NCI-H2227 (cell line): ENCODE results near the gene CAMTA1.
"Not testable (repeated sequence)": the region's sequence is repeated elsewhere in the genome, so short reads cannot be mapped to it uniquely, and the experiment has no call there.

ENCODE experiments used
- DNase-seq: peaks from one replicate; lab custom pipeline; 2025; ENCODE audit not compliant: unreplicated experiment; lab: John Stamatoyannopoulos, UW

Gene CAMTA1

DNA sequence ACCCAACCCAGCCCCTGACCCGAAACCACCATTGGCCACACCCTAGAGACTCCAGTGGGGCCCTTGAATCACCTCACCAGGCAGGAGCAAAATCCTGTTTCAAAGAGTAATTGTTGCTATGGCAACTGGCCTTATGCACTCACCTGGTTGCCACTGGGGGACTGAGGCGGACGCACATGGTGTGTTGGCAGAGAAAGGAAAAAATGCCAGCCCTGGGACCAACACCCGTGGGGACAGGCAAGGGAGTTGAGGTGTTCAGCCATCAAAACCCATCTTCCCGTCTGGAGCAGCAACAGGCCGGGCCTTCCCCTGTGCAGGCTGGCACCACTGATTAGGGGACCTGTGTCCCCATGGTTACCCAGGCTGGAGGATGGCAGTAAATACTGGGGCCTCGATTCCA is 590.1 kb downstream of the CAMTA1 start:
- DNase-seq = no peak

DNA sequence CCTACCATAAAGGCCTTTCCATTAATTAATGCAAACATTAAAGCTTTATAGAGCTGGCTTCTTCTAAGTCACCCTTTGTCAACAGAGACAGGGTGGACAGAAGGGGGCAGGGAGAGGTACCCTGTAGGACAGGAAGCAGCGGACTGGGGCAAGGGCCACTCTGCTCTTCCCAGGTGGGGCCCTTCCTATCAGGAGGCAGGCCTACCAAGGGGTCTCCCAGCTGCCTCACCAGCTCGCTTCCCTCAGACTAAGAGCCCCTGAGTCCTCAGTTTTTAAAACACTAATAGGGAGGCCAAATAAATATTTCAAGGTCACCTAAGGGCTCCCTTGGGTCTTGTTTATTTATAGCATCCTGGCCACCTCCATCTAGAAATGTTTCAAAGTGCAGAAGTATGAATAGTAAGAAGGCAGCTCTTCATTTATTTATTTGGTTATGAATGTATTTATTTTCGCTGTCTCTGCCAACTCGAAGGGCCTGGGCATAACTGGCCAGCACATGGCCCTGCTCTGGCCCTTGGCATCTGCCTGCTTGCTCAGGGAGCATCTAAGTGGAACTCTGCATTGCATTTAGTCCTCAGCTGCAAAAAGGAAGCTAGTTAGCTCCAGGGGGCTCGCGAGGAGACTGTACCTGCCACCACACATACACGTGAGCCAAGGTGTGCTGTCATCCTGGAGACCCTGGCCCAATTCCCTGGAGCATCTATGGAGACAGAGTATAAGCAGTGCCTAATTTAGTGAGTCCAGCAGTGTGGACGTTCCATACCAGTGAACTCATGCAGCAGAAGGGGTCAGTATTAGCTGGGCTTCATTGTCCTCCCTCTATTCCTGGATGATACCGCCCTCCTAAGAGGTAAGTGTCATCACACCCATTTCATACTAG is 590.8 kb downstream of the CAMTA1 start:
- no peak for DNase-seq

DNA sequence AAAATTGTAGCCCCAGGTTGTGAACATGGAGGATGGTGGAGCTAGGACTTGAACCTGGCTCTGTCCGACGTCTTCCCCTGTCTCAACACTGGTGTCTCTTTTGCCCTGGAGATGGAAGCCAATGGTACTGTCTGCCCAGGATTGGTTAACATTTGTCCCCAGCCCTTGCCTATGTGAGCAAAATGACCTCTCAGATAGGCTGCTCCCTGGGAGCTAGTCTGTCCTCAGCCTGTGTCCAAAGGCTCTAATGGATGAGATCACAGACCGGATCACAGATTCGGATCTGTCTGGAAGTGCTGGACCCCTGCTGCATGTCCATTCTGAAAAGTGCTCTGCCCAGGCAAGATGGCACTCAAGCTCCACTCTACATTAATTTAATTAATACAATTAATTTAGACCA is 591.4 kb downstream of the CAMTA1 start:
- no peak for DNase-seq

DNA sequence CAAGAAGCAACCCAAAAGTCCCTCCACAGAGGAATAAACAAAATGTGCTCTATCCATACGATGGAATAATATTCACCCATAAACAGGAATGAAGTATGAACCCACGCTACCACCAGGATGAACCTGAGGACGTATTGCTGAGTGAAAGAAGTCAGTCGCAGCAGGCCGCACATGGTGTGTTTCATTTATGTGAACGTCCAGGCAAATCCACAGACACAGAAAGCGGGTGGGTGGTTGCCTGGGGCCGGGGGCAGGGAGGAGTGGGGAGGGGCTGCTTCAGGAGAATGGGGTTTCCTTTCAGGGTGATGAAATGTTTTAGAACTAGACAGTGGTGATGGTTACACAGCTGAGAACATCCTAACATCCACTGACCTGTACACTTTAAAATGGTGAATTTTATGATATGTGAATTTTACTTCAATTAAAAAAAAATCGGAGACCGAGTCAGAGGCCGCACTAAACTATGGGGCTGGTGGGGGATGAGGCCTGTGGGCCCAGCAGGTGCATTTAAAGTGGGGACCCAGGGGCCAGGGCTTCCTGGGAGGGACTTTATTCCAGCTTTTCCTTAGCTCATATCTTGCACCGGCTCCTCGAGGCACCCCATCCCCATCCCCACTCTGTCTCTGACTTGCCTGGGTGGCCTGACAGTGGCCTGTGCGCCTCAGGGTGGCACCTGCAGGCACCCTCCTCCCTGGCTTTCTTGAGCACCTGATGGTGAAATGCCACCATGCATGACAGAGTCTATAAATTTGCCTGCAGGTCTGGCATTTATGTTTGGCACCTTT is 593.3 kb downstream of the CAMTA1 start:
- DNase-seq = no peak

DNA sequence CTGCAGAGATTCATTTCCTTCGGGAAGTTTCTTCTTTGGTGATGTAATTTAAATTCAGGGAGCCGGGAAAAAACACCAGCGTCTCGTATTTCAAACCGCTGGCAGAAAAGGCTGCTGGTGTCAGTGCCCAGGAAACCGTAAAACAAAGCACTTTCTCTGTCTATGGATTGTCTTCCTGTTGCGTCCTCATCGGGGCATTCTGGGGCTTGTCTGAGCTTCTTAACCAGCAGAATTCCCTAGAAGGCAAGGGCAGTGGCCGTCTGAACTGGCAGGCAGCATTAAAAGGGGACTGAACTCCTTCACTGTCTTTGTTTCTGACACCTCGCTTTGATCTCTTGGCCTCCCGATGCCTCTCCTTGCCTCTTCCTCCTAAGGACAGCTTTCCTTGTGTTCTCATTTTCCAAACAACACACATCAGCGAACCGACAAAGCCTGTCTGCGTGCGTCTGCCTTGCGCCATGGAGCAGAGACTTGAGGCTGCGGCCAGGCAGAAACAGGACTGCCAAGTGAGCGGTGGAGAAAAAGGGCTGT is 594.3 kb downstream of the CAMTA1 start:
- DNase-seq = peak; percentile 29

DNA sequence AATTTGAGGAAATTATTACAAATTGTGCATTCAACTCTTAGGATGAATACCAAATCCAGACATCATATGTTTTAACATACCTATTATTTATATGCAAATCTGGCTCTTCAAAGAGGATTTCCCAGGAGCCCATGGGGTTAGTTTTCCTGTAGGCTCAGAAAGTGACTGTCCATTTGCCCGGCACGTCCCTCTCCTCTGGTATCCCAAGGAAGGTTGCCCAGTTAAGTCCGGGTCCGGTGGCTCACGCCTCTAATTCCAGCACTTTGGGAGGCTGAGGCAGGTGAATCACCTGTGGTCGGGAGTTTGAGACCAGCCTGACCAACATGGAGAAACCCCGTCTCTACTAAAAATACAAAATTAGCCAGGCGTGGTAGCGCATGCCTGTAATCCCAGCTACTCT is 594.8 kb downstream of the CAMTA1 start:
- DNase-seq = not testable (repeated sequence)

DNA sequence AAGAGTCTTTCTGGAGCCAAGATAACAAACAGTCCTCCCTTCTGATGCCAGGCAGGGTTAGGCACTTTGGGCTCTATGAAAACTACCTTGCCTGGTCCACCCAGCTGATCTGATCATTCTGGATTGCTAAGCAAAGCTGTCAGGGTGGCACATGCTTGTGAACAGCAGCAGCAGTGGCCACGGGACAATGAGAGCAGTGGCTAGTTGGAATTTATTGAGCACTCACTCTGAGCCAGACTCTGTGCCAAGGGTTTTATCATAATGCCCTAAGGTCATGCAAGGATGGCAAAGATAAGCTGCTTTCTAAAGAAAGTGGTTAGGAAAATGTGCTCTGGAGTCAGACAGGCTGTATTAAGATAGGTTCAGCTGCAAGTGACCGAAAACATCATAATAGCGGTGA is 595.5 kb downstream of the CAMTA1 start:
- no peak for DNase-seq

DNA sequence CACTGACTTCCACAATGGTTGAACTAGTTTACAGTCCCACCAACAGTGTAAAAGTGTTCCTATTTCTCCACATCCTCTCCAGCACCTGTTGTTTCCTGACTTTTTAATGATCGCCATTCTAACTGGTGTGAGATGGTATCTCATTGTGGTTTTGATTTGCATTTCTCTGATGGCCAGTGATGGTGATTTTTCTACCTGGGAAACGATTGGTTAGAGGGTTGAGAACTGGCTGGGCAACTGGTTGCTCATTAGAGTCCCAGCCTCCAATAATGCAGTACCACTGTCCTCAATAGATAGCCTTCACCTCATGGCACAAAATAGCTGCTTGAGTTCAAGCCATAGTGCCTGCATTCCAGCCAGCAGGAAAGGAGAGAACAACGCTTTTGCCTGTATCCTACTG is 596.5 kb downstream of the CAMTA1 start:
- not testable (repeated sequence) for DNase-seq

DNA sequence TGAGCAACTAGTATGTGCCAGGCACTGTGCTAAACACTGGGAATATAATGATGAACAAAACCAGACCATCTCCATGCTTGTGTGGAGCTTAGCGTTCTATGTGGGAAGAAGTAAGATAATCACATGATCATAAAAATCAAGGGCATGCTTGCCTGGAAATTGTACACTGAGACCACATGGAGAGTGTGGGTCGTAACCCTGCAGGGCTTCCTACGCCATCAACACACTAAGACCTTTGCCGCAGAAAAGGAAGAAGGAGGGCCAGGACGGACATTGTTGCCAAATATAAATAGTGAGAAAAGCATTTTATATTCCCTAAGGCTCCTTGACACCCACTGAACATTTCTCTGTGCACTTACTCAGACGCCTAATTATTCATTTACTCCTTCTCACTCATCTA is 597.7 kb downstream of the CAMTA1 start:
- no peak for DNase-seq

DNA sequence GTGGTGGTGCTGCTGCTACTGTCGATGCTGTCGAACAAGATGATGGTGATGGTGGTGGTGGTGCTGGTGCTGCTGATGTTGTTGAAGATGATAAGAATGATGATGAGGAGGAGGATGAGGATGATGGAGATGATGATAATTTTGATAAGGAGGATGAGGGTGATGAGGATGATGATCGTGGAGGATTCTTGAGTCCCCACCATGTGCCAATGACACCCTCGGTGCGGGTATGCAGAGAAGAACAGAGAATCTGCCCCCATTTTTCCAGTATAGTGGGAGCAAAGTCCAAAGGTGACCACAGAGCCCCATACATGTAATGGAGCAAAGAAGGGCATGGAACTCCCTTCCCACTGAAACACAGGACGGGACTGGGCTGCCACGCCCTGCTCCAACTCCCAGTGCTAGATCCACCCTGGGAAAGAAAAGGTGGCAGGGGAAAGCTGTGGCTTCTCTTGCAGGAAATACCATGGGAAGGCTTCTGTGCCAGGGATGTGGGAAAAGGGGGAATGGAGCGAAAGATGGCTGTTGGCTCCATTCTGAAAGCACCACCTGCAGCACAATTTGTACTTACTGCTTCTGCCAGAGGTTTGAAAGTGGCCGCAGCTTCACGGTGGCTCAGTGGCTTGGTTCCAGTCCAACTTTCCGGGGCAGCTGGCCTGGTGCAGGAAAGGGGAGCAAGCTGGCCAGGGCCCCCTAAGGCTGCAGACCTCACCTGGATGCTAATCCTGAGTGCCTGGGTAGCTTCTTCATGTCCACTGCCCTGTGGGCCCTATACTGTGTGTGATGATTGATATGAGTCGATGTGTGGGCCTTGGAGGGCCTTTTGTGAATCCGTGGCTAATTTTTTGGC is 598.6 kb downstream of the CAMTA1 start:
- no peak for DNase-seq

DNA sequence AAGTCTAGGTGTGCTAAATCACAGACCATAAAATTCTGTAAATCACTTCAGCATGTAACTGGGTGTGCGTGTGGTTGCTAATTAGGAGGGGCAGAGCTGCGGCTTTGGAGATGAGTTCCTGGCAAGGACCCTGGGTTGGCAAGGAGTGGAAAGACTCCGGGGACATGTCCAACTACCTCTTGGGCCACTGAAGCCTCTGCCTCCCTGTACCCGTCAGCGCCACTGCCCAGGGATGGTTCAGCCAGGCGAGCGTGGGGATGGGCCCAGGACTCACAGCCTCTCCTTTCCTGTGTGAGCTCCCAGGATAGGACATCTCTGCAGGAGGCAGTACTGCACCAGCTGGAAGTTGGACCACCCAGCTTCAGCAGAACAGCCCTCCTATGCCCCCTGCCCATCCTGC is 599.4 kb downstream of the CAMTA1 start:
- no peak for DNase-seq

DNA sequence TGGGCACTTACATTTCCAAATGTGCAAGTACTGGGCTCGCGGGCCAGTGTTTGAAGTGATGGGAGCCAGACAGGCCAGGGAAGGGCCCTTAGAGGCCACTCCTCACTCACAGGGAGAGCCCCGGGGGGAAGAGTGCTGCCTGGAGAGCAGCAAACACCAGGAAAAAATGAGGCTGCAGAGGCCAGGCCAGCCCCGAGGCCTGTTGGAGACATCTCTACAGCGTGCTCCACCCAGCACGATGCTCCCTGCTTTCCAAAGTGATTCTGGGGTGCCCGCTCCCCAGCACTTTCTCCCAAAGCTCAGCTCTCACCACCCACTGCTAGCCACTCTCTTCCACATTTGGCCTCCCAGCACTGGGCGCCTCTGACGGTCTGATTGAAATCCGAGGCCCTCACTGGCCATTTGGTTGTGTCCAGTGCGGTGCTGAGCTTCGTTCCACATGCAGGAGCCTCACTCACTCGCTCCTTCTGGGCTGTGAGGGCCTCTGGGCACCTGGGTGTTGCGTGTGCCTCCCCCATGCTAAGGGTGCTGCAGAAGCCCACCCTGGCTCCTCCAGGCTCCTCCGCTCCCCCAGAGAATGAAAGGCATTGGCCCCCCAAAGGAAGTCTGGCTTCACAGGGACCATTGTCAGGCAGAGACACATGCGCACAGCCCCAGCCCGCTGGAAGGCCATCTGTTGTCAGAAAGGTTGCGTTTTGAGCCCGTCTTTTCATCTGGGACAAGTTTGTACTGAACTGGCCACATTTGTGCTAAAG is 600.4 kb downstream of the CAMTA1 start:
- no peak for DNase-seq

DNA sequence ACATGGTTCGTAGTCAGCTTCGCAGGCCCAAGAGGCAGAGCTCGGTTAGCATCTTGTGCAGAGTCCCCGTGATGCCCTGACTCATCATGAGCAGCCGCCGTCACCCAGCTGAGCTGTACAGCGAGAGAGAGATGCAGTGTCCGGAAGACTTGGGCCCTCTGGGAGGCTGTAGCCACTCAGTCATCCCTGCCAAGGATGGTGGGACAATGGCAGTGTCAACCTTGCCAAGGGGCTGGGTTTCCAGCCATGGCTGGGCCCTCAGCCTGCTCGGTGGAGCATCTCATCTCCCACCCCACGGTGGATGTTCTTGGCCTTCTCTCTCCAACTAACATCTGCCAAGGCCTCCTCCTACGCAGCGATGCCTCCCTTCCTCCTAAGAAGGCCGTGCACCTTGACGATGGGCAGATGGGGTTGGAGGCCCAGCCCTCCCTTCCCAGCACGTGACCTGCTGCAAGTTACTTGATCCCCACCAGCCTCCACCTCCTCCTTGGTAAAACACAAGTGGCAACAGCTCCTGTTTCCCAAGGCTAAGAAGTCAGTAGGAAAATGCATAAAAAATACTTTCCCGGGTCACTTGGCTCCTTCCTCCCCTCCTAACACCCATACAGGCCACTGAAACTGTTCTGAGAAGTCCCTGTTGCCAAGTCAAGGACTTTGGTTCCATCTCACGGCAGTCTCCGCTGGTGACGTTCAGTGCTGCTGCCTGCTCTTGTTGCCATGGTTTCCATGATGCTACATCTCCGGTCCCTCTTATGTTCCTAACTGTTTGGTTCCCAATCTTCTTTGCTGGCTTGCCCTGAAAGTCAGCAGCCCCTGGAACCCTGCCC is 601.2 kb downstream of the CAMTA1 start:
- no peak for DNase-seq

DNA sequence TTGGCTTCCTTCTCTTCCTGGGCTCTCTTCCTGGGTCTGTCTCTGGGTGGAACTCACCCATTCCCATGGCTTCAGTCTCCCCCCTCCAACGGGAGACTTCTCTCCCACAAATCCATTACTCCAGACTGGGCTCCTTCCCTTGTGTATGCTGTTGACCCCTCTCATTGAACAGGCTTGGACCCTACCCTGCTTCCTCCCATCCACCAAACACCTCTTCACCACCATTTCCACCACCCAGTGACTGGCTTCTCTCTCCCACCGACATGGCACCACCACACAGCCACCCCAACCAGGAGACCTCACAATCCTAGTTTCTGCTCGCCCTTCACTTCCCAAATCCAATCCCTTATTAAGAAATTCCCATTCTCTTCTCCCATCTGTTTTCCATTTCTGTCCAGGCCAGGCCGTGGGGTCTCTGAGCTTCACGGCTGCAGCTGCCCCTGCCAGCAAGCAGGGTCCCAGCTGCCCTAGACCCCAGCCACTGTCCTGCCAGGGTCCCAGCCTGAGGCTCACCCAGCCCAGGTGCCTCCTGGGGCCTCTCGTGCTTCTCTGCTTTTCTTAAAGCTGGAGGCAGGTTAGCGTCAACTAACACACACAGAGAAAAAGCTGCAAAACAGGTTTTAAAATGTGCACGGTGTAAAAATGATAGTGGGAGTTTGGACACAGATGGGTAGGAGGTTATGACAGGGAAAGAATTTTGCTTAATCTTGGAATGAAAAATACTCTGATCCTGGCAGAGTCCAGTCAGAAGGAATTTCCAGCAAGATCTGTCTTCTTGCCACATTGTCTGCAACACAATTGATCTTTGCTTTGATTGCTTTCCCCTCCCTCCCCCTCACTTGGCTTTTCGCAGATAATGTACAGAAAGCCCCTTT is 602.0 kb downstream of the CAMTA1 start:
- DNase-seq = no peak

DNA sequence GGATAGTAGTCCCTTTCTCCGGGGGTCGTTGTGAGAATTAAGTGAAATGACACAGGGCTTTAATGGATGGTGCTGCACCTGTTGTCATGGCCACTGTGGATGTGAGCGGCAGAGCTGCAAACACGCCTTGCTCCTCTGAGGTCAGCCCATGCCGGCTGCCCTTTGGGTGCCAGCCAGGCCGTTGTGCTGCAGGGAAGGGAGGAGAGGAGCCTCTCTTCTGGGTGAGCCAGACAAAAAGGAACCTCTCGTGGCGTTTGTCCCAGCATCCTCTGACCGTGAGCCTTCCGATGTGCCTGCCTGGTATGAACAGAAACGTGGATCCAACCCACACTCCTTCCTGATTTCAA is 602.9 kb downstream of the CAMTA1 start:
- no peak for DNase-seq

DNA sequence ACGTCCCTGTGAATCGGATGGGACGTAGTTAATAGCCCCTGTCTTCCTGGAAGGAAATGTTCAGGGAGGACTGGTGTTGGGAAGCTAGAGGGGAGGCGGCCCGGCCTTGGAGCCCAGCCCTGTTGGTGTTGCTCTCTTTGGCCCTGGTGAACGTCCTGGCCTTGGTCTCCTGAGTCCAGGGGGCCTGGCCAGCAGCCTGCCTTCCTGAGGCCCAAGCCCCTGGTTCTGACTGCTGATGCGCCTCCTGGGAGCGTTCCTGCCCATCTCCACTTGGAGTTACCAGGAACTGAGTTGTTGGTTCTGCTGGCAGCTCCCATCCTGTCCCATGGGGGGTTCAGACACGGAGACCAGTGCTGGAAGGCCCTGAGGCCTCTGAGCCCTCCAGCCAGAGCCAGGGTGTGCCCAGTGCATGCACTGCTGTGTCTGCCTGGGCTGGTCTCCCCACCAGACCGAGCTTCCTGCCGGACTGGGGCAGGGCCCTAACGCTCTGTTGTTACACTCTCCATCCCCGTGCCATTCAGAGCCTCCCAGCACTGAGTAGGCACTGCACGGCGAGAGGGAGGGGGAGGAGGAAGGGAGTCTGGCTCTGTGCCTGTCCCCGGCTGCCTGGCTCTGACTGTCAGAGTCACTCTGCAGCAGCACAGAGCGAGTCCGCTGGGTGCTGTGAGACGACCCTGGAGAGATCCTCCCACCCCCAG is 603.4 kb downstream of the CAMTA1 start:
- DNase-seq = no peak

DNA sequence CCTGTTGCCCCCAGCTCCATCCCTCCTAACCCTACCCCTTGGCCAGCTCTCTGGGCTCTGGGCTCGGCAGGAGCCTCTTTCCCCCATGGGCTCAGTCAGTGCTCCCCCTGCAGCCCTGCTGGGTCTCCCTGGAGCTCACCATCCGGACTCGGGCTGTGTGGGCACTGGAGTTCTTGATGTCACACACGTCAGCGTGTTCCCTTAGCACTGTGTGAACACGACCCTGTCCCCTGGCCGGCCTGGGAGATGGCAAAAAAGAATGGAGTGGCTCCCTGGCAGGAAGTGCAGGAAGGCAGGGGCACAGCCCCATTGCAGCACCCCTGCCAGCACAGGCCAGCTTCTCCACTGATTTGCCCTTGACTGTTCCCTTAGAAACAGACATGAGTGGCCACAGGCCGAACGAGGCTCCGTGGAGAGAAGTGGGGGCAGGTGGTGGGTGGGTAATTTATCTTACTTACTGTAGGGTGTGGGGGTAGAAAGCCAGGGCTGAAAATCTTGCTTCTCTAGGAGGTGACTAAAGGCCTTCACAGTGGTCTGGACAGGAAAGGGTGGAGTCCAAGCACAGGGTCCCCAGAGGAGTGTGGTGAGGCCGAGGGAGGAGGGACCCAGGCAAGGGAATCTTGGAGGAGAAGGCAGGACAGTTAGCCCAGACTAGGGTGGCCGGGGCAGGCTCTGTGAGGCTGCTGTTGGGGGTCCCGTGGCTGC is 604.1 kb downstream of the CAMTA1 start:
- peak; percentile 12 for DNase-seq
